ENCODE measurements around the gene ATR.
A peak's percentile ranks its signal among the peaks of the same experiment; 100 is the strongest.

Gene ATR

DNA sequence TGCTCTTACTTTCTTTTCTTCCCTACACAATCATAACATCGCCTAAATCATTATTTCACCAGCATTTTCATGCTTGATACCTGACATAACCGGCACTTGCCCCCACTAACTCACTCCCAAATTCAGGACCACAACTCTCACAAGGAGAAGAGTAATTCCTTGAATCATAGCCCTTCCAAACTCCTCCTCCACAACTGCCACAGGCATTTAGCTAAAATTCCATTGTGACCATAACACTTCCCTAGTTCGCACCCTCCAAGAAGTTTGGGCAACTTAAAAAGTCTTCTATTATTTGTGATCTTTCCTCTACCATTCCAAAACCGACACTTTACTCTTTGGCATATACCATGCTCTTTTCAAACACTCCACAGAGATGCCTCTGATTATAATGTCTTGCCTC is 71.3 kb downstream of the ATR start:
- peak; percentile 29 for DNase-seq

GRCh38 chr3:142502187-142502985 is 76.1 kb downstream of the ATR start:
- no peak for DNase-seq

DNA sequence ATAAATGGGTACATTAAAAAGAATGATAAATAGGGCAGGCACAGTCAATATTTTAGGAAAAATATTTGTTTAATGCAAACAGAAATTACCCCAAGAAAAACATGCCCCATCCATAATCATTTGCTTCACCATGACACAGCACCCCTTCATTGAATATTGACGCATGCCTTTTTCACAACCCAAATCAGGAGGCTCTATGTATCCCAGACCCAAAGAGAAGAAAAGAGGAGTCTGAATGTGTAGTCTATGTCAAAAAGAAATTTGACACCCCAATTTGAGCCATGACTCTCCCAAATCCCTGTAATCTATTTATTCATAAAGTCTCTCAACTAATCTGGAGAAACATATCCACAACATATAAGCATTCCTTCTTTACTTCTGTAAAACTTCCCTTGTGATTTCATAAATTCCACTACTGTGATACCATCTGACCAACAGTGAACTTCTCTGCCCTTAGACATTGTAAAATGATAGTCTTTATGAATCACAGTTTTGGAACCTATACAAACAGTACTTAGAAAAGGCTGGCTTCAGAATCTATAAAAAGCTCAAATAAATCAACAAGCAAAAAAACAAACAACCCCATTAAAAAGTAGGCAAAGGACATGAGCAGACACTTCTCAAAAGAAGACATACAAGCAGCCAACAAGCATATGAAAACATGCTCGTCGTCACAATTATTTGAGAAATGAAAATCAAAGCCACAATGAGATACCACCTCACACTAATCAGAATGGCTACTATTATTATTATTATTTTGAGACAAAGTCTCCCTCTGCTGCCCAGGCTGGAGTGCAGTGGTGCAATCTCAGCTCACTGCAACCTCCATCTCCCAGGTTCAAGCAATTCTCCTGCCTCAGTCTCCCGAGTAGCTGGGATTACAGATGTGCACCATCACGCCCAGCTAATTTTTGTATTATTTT is 77.3 kb downstream of the ATR start:
- peak; percentile 78 for DNase-seq

GRCh38 chr3:142500211-142500610 is 78.3 kb downstream of the ATR start:
- no peak for DNase-seq

GRCh38 chr3:142498397-142499180 is 79.9 kb downstream of the ATR start:
- no peak for DNase-seq

DNA sequence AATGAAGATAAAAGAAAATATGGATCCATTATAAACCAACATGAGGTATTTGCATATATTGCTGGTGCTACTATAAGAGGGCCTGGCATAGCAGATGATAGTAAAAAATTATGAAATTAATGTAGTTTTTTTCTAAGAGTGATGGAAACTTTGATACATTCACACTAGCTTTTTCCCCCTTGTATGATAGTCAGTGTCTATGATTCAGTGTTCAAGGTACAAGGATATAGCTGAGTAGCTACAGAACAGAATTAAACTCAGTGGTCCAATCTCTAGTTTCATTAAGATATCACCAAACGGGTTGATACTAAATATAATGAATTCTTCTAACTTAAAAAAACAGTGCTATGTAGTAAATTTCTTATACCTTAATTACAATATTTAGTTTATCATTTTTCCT is 80.8 kb downstream of the ATR start:
- DNase-seq = no peak

DNA sequence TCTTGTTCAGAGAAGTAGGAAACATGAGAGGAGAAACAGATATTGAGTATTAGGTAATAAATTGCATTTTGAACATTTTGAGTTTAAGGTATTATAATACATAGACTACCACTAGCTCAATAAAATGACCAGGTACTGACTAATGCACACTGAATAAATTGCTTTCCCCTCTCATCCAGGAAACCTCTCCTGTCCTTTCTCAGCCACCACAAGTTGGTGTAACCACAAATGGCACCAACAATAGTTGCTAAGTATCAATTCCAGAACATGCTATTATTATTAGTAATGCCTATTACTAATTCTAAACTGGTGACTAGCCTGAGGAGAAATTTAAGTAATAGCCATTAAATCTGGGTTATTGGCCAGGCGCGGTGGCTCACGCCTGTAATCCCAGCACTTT is 83.4 kb downstream of the ATR start:
- no peak for DNase-seq

- DNase-seq = no peak
Measured at GRCh38 chr3:142492184-142492583, 86.3 kb downstream of the ATR start.

GRCh38 chr3:142489572-142490323 is 88.8 kb downstream of the ATR start:
- DNase-seq = no peak

GRCh38 chr3:142484912-142485435 is 93.6 kb downstream of the ATR start:
- no peak for DNase-seq

GRCh38 chr3:142481196-142481595 is 97.3 kb downstream of the ATR start:
- no peak for DNase-seq

GRCh38 chr3:142470826-142471225 is 107.7 kb downstream of the ATR start:
- DNase-seq = no peak

DNA sequence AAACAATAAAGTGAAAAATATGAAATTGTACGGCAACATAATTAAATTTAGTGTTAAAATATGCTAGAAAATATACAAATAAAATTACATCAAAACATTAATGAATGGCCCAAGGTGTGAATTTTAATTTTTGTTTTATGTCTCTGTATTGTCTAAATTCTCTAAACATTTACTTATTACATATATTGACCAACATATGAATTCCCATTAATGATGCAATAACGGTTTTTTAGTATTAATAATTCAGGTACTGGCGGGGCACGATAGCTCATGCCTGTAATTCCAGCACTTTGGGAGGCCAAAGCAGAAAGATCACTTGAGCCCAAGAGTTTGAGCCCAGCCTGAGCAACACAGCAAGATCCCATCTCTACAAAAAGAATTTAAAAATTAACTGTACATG is 110.1 kb downstream of the ATR start:
- no peak for DNase-seq

GRCh38 chr3:142467768-142468167 is 110.8 kb downstream of the ATR start:
- DNase-seq = no peak

- DNase-seq = no peak
Measured at GRCh38 chr3:142460689-142461088, 117.8 kb downstream of the ATR start.

GRCh38 chr3:142459929-142460328 is 118.6 kb downstream of the ATR start:
- no peak for DNase-seq

GRCh38 chr3:142459096-142459495 is 119.4 kb downstream of the ATR start:
- no peak for DNase-seq

DNA sequence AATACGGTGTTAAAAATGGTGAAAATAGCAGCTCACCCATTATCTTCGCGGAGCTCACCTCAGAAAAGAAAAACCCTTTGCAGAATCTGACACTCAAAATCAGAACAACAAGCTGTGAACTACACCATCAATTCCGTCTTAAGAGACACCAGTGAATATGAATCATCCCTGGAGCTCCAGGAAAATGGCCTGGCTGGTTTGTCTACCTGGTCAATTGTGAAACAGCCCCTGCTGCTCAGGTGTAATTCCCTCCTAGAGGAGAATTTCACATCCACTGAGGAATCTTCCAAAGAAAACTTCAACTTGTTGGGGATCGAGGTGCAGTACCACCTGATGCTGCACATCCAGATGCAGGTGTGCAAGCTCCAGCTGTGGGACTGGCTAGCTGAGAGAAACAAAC is 127.7 kb downstream of the ATR start:
- no peak for DNase-seq

DNA sequence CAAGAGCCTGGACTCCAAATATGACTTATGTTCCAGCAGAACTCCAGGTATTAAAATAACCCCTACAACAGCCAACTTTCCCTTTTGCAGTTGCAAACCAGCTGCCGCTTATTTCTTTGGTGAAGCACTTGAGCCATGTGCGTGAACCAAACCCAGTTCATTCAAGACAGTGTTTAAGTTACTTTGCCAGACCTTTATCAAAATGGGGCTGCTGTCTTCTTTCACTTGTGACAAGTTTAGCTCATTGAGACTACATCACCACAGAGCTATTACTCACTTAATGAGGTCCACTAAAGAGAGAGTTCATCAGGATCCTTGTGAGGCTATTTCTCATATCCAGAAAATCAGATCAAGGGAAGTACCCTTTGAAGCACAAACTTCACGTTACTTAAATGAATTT is 128.3 kb downstream of the ATR start:
- DNase-seq = no peak

GRCh38 chr3:142447852-142448823 is 130.4 kb downstream of the ATR start, which contains the start of gene XRN1:
XRN1 (minus strand) TSS chr3:142448037; CDS start chr3:142447944, 93 bp downstream.
- peak; percentile 95 for DNase-seq
